NCI-H510A treated with DMSO at 0.1 percent for 48 hours (cell line): ENCODE data around the gene TSBP1.
"Not testable (repeated sequence)": the region's sequence is repeated elsewhere in the genome, so short reads cannot be mapped to it uniquely, and the experiment has no call there.

ENCODE experiments used
- DNase-seq: peaks from one replicate; lab custom pipeline; 2025; lab: John Stamatoyannopoulos, UW

The TSBP1 gene

DNA sequence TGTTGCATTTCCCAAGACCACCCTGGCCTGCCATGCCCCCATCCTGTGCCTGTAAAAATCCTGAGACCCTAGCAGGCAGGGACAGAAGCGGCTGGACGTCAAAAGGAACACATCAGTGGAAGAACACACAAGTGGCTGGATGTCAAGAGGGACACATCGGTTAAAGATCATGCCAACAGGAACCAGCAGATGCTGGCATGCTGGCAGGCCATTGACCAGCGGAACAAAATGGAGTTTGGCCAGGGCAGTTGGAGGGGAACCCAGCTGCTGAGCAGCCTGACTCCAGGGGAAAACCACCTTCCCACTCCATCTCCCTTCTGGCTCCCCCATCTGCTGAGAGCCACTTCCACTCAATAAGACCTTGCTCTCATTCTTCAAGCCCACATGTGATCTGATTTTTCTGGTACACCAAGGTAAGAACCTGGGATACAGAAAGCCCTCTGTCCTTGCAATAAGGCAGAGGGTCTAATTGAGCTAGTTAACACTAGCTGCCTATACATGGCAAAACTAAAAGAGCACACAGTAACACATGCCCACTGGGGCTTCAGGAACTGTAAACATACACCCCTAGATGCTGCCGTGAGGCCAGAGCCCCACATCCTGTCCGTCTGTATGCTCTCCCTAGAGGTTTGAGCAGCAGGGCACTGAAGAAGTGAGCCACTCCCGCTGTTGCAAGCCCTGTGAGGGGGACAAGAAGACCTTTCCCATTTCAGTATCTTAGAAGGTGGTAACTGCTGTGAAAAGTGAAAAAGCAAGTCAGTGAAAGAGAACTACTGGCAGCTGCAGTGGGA, 4.2 kb upstream of the TSBP1 start:
- DNase-seq: no peak

DNA sequence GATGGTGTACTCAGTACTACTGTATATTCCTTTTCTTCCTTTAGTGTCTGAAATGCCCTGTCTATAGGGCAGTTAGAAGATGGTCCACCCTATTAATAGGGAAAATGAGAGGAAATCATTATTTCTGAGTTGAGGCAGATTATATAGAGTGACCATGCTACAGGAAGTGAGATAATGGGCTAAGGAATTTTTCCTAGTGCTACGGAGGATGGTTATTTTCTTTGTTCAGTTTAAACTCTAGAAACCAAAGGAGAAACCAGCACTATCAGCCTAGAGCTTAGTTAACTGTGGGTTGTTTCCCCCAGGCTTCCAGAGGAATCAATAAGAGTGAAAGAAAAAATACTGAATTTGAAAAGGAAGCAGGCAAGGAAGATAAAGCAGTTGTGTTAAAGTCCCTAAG, 474 bp downstream of the TSBP1 start:
- no peak for DNase-seq

DNA sequence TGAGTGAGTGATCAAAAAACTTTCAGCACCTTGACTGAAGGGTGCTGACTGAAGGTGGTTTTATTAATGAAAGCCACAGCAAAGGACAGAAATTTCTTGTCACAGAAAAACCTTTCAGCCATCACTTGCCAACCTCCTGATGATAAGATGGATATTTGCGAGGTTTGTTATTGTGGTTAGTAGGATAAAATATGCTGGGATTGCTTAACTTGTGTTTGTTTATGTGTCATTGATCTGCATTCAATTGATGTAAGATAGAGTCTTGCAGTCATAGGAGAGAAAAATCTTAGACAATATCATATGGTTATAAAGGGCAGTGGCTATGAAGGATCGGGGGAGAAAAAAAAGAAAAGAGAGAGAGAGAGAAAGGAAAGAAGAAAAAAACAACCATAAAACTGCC, 1.2 kb downstream of the TSBP1 start:
- DNase-seq: no peak

GRCh38 chr6:32369660-32370059, 2.0 kb downstream of the TSBP1 start:
- DNase-seq: no peak

DNA sequence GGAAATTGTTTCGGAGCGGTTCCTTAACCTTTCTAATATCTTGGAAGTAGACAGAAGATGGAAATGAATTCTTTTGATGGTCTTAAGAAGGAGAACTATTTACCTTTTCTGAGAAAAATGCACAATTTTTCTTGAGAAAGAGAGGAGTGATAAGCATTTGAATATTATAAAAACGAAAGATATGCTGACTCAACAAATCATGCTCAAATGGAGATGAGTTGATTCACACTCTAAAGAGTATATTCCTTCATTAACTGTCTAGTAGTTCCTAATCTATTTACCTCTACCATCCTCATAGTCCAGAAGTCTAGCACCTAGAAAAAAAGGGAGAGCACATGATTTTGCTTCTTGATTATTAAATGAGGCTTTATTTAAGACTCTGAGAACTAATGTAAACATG, 4.1 kb downstream of the TSBP1 start:
- no peak for DNase-seq

DNA sequence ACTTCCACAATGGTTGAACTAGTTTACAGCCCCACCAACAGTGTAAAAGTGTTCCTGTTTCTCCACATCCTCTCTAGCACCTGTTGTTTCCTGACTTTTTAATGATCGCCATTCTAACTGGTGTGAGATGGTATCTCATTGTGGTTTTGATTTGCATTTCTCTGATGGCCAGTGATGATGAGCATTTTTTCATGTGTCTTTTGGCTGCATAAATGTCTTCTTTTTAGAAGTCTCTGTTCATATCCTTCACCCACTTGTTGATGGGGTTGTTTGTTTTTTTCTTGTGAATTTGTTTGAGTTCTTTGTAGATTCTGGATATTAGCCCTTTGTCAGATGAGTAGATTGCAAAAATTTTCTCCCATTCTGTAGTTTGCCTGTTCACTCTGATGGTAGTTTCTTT, 12.5 kb downstream of the TSBP1 start:
- not testable (repeated sequence) for DNase-seq

- DNase-seq: not testable (repeated sequence)
These were observed 13.2 kb downstream of the TSBP1 start for GRCh38 chr6:32358548-32358947.

- no peak for DNase-seq
These were observed 16.7 kb downstream of the TSBP1 start for GRCh38 chr6:32355018-32355417.

DNA sequence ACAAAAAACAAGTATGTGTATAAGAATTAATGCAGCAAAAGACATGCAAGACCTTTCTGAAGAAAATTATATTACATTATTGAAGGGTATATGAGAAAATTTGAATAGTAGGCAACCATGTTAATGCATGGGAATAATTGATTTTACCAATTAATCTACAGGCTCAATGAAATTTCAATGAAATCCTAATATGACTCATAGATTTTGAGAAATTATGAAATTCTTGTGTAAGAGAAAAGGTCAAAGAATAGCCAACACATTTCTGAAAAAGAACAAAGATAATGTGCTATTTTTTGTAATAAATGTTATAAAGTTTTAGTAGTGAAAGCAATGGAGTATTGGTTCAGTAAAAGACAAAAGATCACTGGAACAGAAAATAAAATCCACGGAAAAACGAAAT, 18.4 kb downstream of the TSBP1 start:
- no peak for DNase-seq

GRCh38 chr6:32340242-32340641, 31.5 kb downstream of the TSBP1 start:
- no peak for DNase-seq

DNA sequence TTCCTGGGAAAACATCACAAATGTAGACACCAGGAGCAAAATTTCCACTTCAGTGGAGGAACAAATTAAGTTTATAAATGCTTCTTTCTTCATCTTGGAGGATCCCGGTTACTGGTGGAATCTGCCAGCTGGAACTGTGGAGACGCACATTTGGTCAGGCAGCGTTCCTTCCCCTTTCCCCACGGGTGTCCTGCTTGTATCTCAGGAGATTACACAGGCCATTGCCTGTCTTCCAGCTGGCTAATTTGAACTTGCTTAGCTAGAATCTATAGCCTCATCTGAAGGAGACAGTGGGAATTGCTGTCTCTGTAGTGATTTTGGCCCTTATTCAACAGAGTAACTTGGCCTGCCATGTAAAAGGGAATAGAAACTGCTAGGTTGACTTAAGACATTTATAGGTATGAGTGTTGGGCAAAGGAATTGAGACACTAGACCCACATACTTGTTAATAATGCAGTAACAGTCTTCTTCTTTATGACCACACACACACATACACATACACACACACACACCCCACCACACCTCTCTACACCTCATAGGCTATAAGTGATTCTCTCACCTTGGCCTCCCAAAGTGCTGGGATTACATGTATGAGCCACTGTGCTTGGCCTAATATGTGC, 34.4 kb downstream of the TSBP1 start:
- DNase-seq: no peak

GRCh38 chr6:32332433-32332832, 39.3 kb downstream of the TSBP1 start:
- DNase-seq: no peak

DNA sequence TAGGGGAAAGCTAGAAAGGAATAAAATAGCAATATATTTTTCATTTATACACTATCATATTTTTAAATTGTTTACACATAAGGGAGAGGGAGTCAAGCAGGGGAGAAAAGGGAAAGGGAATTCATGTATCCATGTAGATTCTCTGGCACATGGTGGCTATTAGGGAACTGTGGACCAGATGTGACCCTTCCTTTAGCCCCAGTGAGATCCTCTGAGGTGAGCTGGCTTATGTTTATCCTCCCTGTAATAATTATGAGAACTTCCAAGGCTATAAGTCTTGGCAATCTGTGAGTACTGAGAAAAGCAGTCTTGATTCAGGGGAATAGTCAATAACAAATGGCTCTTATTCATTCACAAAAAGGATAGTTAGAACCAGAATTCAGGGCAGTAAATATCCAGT, 42.6 kb downstream of the TSBP1 start:
- no peak for DNase-seq

GRCh38 chr6:32327103-32327502, 44.6 kb downstream of the TSBP1 start:
- no peak for DNase-seq

- DNase-seq: no peak
These were observed 53.2 kb downstream of the TSBP1 start for GRCh38 chr6:32318501-32318900.

- DNase-seq: no peak
These were observed 54.2 kb downstream of the TSBP1 start for GRCh38 chr6:32317541-32317940.

GRCh38 chr6:32313964-32314363, 57.7 kb downstream of the TSBP1 start:
- DNase-seq: no peak

- no peak for DNase-seq
These were observed 72.9 kb downstream of the TSBP1 start for GRCh38 chr6:32298632-32299336.

GRCh38 chr6:32294980-32295379, 76.7 kb downstream of the TSBP1 start:
- DNase-seq: not testable (repeated sequence)

DNA sequence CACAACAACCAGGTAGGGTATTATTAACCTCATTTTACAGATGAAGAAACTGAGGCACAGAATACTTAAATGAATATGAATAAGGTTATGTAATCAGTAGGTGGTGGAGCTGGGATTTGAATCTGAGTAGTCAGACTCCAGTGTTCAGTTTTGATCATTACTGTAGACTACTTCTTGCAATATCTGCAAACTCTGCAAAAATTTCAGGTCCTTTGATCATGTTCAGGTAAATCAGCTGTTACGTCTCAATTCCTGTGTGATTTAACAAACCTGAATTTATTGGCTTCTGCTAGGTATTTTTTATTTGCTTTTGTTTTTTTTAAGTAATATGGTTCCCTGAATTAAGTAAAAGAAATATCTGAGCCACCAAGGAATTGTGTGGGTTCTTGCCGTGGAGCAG, 77.1 kb downstream of the TSBP1 start:
- DNase-seq: no peak

DNA sequence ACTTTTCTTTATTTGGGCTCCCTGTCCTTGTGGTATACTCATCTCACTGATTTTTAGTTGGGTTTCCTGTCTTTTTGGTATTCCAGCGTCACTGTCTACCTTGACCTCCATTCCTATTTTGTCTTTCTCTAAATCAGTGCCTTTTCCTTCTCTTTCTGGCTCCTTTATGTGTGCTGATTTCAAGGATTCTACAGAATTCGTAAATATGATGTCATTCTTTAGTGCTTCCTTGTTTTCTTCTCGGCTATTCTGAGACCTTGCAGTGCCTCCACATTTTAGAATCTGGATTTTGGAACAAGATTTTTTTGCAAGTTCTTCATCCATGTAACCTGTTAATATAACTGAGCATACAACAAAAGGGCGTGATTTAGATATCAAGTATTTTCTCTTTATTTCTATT, 78.0 kb downstream of the TSBP1 start:
- DNase-seq: no peak

DNA sequence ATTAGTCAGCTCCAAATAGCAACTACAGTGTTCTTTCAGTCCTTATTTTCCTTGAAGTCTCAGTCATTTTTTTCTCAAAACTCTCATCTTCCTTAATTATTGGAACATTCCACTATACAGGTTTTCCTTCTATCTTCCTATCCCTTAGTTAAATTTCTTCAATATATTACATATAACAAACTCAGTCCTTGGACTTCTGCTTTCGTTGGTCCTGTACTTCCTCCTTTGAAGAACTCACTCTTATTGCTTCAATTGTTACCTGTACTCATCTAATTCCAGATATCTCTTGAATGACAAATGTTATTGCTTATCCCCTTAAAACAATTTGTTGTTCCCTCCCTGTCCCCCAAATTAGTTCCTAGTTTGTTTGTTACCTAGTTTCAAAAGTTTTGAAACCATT, 80.2 kb downstream of the TSBP1 start:
- DNase-seq: no peak

- DNase-seq: no peak
These were observed 80.7 kb downstream of the TSBP1 start for GRCh38 chr6:32290886-32291450.
